Tibial nerve (tissue), 4 donors: Measurements from ENCODE around the gene NFAT5. TPM values are rescaled to one million over a fixed set of nuclear protein-coding genes. Genes with fewer than 3 reads are reported as not detected.

Experiments used
- DNase-seq, 2 donors: peaks; one replicate each; pipeline ENCODE4 v3.0.0-alpha.2; 2019; ENCODE audit warnings: low spot score in 2 of 2
- H3K27ac ChIP-seq, 4 donors: fragments of 200-600 bp; sonication (generic) in 3 of 4; one replicate each; pipeline ENCODE4 v1.5.1; 2017 to 2019; ENCODE audit warnings: mild to moderate bottlenecking in 1 of 4
- H3K27me3 ChIP-seq, 2 donors: fragments of 200-600 bp; sonication (generic) in 1 of 2; one replicate each; pipeline versions ENCODE4 v1.5.1 to v1.6.0; 2017 to 2019
- H3K36me3 ChIP-seq, 3 donors: fragments of 200-600 bp; sonication (generic); one replicate each; pipeline ENCODE4 v1.5.1; 2018 to 2019
- H3K4me1 ChIP-seq, 4 donors: fragments of 200-600 bp; sonication (generic) in 3 of 4; one replicate each; pipeline ENCODE4 v1.5.1; 2017 to 2019
- H3K4me3 ChIP-seq, 4 donors: fragments of 200-600 bp; sonication (generic) in 3 of 4; one replicate each; pipeline ENCODE4 v1.5.1; 2017 to 2019; ENCODE audit warnings: mild to moderate bottlenecking in 1 of 4, moderate library complexity in 1 of 4
- H3K9me3 ChIP-seq, 4 donors: fragments of 200-600 bp; sonication (generic) in 3 of 4; one replicate each; pipeline ENCODE4 v1.5.1; 2017 to 2019
- CTCF ChIP-seq, 5 experiments: fragments of 200-600 bp in 3 of 5; fragments of 450-650 bp in 2 of 5; sonication (generic) in 3 of 5; IDR thresholded peaks; one replicate each; pipeline ENCODE4 v1.5.1; 2016 to 2019; ENCODE audit warnings: antibody characterized with exemption in 5 of 5, mild to moderate bottlenecking in 3 of 5, moderate library complexity in 2 of 5
- EP300 ChIP-seq, 2 donors: sonication (generic); formaldehyde crosslinking; IDR thresholded peaks; one replicate each; pipeline ENCODE4 v1.6.1; 2017; ENCODE audit warnings: antibody characterized with exemption in 2 of 2, mild to moderate bottlenecking in 1 of 2
- POLR2A ChIP-seq, 2 donors: fragments of 450-650 bp; IDR thresholded peaks; one replicate each; pipeline ENCODE4 v1.6.1; 2017; ENCODE audit warnings: antibody characterized with exemption in 2 of 2, mild to moderate bottlenecking in 2 of 2, moderate library complexity in 2 of 2
- WGBS, 2 donors: methylation state at CpG; one replicate each; pipeline ENCODE4 v1.1.5; 2018; 5-methylcytosine and 5-hydroxymethylcytosine counted together
- total RNA-seq, 4 donors: library from RNA; depleted of rRNA; stranded (reverse); fragments of >200 nt; gene quantifications; one replicate each; pipeline ENCODE4 v1.1.0, GENCODE V29; 2016

The NFAT5 gene
- total RNA-seq, 4 donors from 2014 or later: 53.2 to 61.4 (median 57.5) TPM

DNA sequence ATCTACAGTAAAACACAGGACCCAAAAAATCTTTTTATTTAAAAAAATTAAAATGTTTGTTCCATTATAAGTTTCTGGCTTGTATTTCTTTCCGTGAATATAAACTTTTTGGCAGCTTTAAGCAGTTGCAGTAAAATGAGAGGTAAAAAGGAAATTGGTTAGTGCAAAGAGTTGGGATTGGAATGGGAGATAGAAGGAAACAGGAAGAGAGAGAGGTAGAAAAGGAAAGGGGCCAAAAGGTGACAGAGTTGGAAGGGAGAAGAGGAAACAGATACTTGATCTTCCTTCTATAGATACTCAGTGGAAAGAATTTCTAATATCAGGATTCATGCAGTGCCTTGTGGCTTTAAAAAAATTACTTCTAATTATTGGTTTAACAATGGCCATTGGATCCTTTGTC, 97.1 kb downstream of the NFAT5 start:
- Histone ChIP-seq H3K4me3 (no peak overlapping the region), H3K9me3 (no peaks in the 10 kb centered on the region), H3K36me3 (peaks cover 0 to 62% (median 0%) of the 10 kb centered on the region in 3 donors), H3K27me3 (no peaks in the 10 kb centered on the region), H3K27ac (no peak overlapping the region), H3K4me1 (no peaks in the 10 kb centered on the region)
- 81 to 87% methylated on average over 1 of the region's 1 CpG for WGBS, 2 donors
- no peak for DNase-seq
- no peak for TF ChIP-seq POLR2A (IDR thresholded peaks at IDR 0.05)
- TF ChIP-seq EP300 (IDR thresholded peaks at IDR 0.05): no peak
- TF ChIP-seq CTCF (IDR thresholded peaks at IDR 0.05): no peak

- H3K36me3 ChIP-seq: peaks cover 0 to 58% (median 0%) of the 10 kb centered on the region in 3 donors
- H3K9me3 ChIP-seq: no peaks in the 10 kb centered on the region
- no peak overlapping the region for H3K4me3 ChIP-seq
- H3K27ac ChIP-seq: no peak overlapping the region
- TF ChIP-seq EP300 (IDR thresholded peaks at IDR 0.05) (no peak), POLR2A (IDR thresholded peaks at IDR 0.05) (no peak), CTCF (IDR thresholded peaks at IDR 0.05) (no peak)
- no peak for DNase-seq
- no peaks in the 10 kb centered on the region for H3K4me1 ChIP-seq
- no peaks in the 10 kb centered on the region for H3K27me3 ChIP-seq
Observed at GRCh38 chr16:69663846-69664245, 98.1 kb downstream of the NFAT5 start.

DNA sequence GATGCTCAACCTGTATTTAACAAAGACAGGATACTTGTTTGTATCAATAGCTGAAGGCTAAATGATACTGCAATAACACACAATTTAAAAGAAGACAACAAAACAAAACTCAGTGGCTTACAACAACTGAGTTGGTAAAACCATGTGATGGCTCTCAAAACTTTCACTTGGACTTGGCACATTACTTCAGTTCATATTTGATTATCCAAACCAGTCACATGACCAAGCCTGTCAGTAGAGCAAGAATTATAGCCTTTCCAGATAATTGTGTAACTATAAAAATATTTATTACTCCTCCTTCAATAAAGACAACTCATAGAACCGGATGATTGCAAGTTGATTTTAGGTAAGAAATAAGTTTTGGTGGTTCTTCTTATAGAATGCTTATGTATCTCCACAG, 103.8 kb downstream of the NFAT5 start:
- Histone ChIP-seq H3K4me1 (peaks cover 0 to 7% (median 0%) of the 10 kb centered on the region in 4 donors), H3K27ac (no peak overlapping the region), H3K9me3 (no peaks in the 10 kb centered on the region), H3K27me3 (no peaks in the 10 kb centered on the region), H3K36me3 (peaks cover 0 to 54% (median 0%) of the 10 kb centered on the region in 3 donors), H3K4me3 (no peak overlapping the region)
- TF ChIP-seq EP300 (IDR thresholded peaks at IDR 0.05) (no peak), POLR2A (IDR thresholded peaks at IDR 0.05) (no peak), CTCF (IDR thresholded peaks at IDR 0.05) (no peak)
- WGBS, 2 donors: 35 to 50% methylated on average over 1 of the region's 1 CpG
- DNase-seq: no peak

DNA sequence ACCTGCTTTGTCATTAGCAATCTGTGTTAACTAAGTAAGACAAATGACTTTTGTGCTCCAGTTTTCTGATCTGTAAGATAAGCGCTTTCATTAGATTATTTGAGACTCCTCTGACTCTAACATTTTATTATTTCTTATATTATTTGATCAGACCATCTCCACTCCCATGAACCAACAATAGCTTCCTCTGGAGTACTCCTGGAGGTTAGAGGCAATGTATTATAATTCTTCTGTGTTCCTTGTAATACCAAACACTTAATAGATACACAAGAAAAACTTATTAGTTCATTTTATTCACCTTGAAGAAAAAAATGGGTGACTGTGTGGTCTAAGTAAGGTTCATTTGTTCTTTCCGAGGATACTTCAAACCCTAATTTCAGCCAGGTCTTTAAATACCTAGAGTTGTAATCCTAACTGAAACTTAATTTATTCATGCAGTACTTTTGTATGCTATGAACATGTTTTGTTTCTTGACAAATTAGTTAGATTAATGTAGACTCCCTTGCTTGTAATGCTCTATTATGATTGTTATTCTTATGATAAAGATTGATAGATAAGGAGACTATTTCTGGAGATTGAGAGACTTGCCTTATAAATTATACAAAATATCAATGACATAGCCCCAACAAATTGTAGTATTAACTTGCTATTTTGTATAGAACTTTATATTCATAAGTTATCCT, 106.7 kb downstream of the NFAT5 start:
- DNase-seq: no peak
- TF ChIP-seq EP300 (IDR thresholded peaks at IDR 0.05) (no peak), CTCF (IDR thresholded peaks at IDR 0.05) (no peak)
- Histone ChIP-seq H3K27me3 (no peaks in the 10 kb centered on the region), H3K9me3 (no peaks in the 10 kb centered on the region), H3K36me3 (peaks cover 0 to 70% (median 0%) of the 10 kb centered on the region in 3 donors), H3K27ac (no peak overlapping the region), H3K4me3 (no peak overlapping the region), H3K4me1 (peaks cover 0 to 7% (median 0%) of the 10 kb centered on the region in 4 donors)
- 94 to 96% methylated on average over 2 of the region's 2 CpGs for WGBS, 2 donors

DNA sequence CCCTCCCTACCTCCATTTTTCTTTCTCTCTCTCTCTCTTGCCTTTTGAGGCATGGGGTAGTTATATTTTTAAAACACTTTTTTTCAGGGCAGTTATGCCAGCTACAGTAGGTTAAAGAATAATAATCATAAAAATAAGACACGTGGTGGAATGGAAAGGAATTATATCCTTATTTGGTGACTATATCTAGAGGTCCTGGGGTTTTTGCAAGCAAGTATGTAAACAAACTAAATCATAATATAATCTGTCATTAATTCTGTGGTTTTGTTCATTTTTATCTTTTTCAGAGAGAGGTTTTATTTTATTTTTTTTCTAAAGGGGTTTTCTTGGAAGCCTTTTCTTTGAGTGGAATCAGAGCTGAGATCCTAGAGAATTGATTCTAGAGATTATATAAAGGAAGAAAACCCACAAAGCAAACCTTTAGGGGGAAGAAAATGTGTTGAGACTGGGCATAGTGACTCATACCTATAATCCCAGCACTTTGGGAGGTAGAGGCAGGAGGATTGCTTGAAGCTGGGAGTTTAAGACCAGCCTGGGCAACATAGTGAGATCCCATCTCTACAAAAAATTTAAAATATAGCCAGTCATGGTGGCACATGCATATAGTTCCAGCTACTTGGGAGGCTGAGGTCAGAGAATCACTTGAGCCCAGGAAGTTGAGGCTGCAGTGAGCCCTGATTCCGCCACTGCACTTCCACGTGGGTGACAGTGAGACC, 107.4 kb downstream of the NFAT5 start:
- no peak overlapping the region for H3K27ac ChIP-seq
- H3K36me3 ChIP-seq: peaks cover 0 to 77% (median 0%) of the 10 kb centered on the region in 3 donors
- no peaks in the 10 kb centered on the region for H3K9me3 ChIP-seq
- WGBS, 2 donors: 79 to 87% methylated on average over 3 of the region's 3 CpGs
- TF ChIP-seq POLR2A (IDR thresholded peaks at IDR 0.05) (no peak), EP300 (IDR thresholded peaks at IDR 0.05) (no peak), CTCF (IDR thresholded peaks at IDR 0.05) (no peak)
- DNase-seq: no peak
- peaks cover 0 to 7% (median 0%) of the 10 kb centered on the region in 4 donors for H3K4me1 ChIP-seq
- no peaks in the 10 kb centered on the region for H3K27me3 ChIP-seq
- H3K4me3 ChIP-seq: no peak overlapping the region
